Measurements from ENCODE around the gene WNK2. TPM values are rescaled to one million over a fixed set of nuclear protein-coding genes. Genes with fewer than 3 reads are reported as not detected.

The WNK2 gene
- total RNA-seq, 2 donors from 2014 or later: 0.70 to 1.1 TPM

GRCh38 chr9:93169444-93169843, 14.5 kb upstream of the WNK2 start:
- Mint-ChIP-seq H3K4me3 (no peak overlapping the region), H3K27ac (no peak overlapping the region), H3K9me3 (no peaks in the 10 kb centered on the region), H3K36me3 (ENCODE audit: insufficient read depth in 2 of 2) (no peaks in the 10 kb centered on the region), H3K4me1 (ENCODE audit: low read depth) (peaks cover 8% of the 10 kb centered on the region), H3K27me3 (ENCODE audit: low read depth) (no peaks in the 10 kb centered on the region)
- no peak for DNase-seq
- no peak for ATAC-seq (replicated peaks in 1 of 2)

GRCh38 chr9:93170571-93170970, 13.4 kb upstream of the WNK2 start:
- Mint-ChIP-seq H3K4me3 (no peak overlapping the region), H3K9me3 (no peaks in the 10 kb centered on the region), H3K27ac (no peak overlapping the region), H3K4me1 (ENCODE audit: low read depth) (peaks cover 8% of the 10 kb centered on the region), H3K27me3 (ENCODE audit: low read depth) (no peaks in the 10 kb centered on the region), H3K36me3 (ENCODE audit: insufficient read depth in 2 of 2) (no peaks in the 10 kb centered on the region)
- no peak for DNase-seq
- ATAC-seq (replicated peaks in 1 of 2): peak; percentile 81 to 82

GRCh38 chr9:93171261-93171990, 12.5 kb upstream of the WNK2 start:
- no peaks in the 10 kb centered on the region for H3K36me3 Mint-ChIP-seq (ENCODE audit: insufficient read depth in 2 of 2)
- peaks cover 8% of the 10 kb centered on the region for H3K4me1 Mint-ChIP-seq (ENCODE audit: low read depth)
- no peak overlapping the region for H3K27ac Mint-ChIP-seq
- DNase-seq (no peak), ATAC-seq (replicated peaks in 1 of 2) (peak; percentile 37 to 48)
- H3K9me3 Mint-ChIP-seq: no peaks in the 10 kb centered on the region
- no peaks in the 10 kb centered on the region for H3K27me3 Mint-ChIP-seq (ENCODE audit: low read depth)
- H3K4me3 Mint-ChIP-seq: no peak overlapping the region

- no peaks in the 10 kb centered on the region for H3K27me3 Mint-ChIP-seq (ENCODE audit: low read depth)
- H3K4me1 Mint-ChIP-seq (ENCODE audit: low read depth): peaks cover 8% of the 10 kb centered on the region
- H3K27ac Mint-ChIP-seq: no peak overlapping the region
- DNase-seq: no peak
- ATAC-seq (replicated peaks in 1 of 2): no peak
- no peaks in the 10 kb centered on the region for H3K9me3 Mint-ChIP-seq
- no peaks in the 10 kb centered on the region for H3K36me3 Mint-ChIP-seq (ENCODE audit: insufficient read depth in 2 of 2)
- H3K4me3 Mint-ChIP-seq: no peak overlapping the region
These were observed 11.1 kb upstream of the WNK2 start for GRCh38 chr9:93172666-93173364.

- H3K27me3 Mint-ChIP-seq (ENCODE audit: low read depth): no peaks in the 10 kb centered on the region
- H3K4me1 Mint-ChIP-seq (ENCODE audit: low read depth): peaks cover 8% of the 10 kb centered on the region
- H3K27ac Mint-ChIP-seq: no peak overlapping the region
- ATAC-seq (replicated peaks in 1 of 2) (no peak), DNase-seq (no peak)
- H3K36me3 Mint-ChIP-seq (ENCODE audit: insufficient read depth in 2 of 2): no peaks in the 10 kb centered on the region
- no peaks in the 10 kb centered on the region for H3K9me3 Mint-ChIP-seq
- no peak overlapping the region for H3K4me3 Mint-ChIP-seq
These were observed 10.4 kb upstream of the WNK2 start for GRCh38 chr9:93173365-93174051.

- H3K27ac Mint-ChIP-seq: no peak overlapping the region
These were observed 9.0 kb upstream of the WNK2 start for GRCh38 chr9:93174976-93175375.

GRCh38 chr9:93177676-93178075, 6.3 kb upstream of the WNK2 start:
- ATAC-seq (replicated peaks in 1 of 2) (no peak), DNase-seq (no peak)
- Mint-ChIP-seq H3K9me3 (no peaks in the 10 kb centered on the region), H3K4me1 (ENCODE audit: low read depth) (no peaks in the 10 kb centered on the region), H3K27ac (no peak overlapping the region), H3K4me3 (no peak overlapping the region), H3K36me3 (ENCODE audit: insufficient read depth in 2 of 2) (no peaks in the 10 kb centered on the region), H3K27me3 (ENCODE audit: low read depth) (peaks cover 22% of the 10 kb centered on the region)

More at GRCh38 chr9:93174976-93175375, 9.0 kb upstream of the WNK2 start:
- no peak for ATAC-seq (replicated peaks in 1 of 2)
- DNase-seq: no peak
- peaks cover 8% of the 10 kb centered on the region for H3K4me1 Mint-ChIP-seq (ENCODE audit: low read depth)
- no peaks in the 10 kb centered on the region for H3K9me3 Mint-ChIP-seq
- no peaks in the 10 kb centered on the region for H3K27me3 Mint-ChIP-seq (ENCODE audit: low read depth)
- H3K36me3 Mint-ChIP-seq (ENCODE audit: insufficient read depth in 2 of 2): no peaks in the 10 kb centered on the region
- H3K4me3 Mint-ChIP-seq: no peak overlapping the region

- Mint-ChIP-seq H3K27me3 (ENCODE audit: low read depth) (peaks cover 29% of the 10 kb centered on the region), H3K9me3 (no peaks in the 10 kb centered on the region), H3K4me3 (no peak overlapping the region), H3K27ac (peak overlapping the region; percentile 35), H3K4me1 (ENCODE audit: low read depth) (peaks cover 8% of the 10 kb centered on the region), H3K36me3 (ENCODE audit: insufficient read depth in 2 of 2) (no peaks in the 10 kb centered on the region)
- DNase-seq: no peak
- ATAC-seq (replicated peaks in 1 of 2): no peak
These were observed 4.8 kb upstream of the WNK2 start for GRCh38 chr9:93178851-93179786.

- no peak for DNase-seq
- Mint-ChIP-seq H3K27me3 (ENCODE audit: low read depth) (peaks cover 35% of the 10 kb centered on the region), H3K9me3 (no peaks in the 10 kb centered on the region), H3K4me3 (no peak overlapping the region), H3K36me3 (ENCODE audit: insufficient read depth in 2 of 2) (no peaks in the 10 kb centered on the region), H3K27ac (no peak overlapping the region), H3K4me1 (ENCODE audit: low read depth) (peaks cover 8% of the 10 kb centered on the region)
- no peak for ATAC-seq (replicated peaks in 1 of 2)
These were observed 3.0 kb upstream of the WNK2 start for GRCh38 chr9:93180938-93181337.

GRCh38 chr9:93181672-93182435, 2.1 kb upstream of the WNK2 start:
- Mint-ChIP-seq H3K4me1 (ENCODE audit: low read depth) (peaks cover 8% of the 10 kb centered on the region), H3K9me3 (no peaks in the 10 kb centered on the region), H3K36me3 (ENCODE audit: insufficient read depth in 2 of 2) (no peaks in the 10 kb centered on the region), H3K27me3 (ENCODE audit: low read depth) (peaks cover 38% of the 10 kb centered on the region), H3K27ac (no peak overlapping the region), H3K4me3 (no peak overlapping the region)
- ATAC-seq (replicated peaks in 1 of 2) (no peak), DNase-seq (no peak)

- H3K9me3 Mint-ChIP-seq: no peaks in the 10 kb centered on the region
- H3K4me1 Mint-ChIP-seq (ENCODE audit: low read depth): peaks cover 8% of the 10 kb centered on the region
- ATAC-seq (replicated peaks in 1 of 2) (no peak), DNase-seq (no peak)
- no peaks in the 10 kb centered on the region for H3K36me3 Mint-ChIP-seq (ENCODE audit: insufficient read depth in 2 of 2)
- H3K4me3 Mint-ChIP-seq: no peak overlapping the region
- no peak overlapping the region for H3K27ac Mint-ChIP-seq
- H3K27me3 Mint-ChIP-seq (ENCODE audit: low read depth): peaks cover 42% of the 10 kb centered on the region
These were observed 1.4 kb upstream of the WNK2 start for GRCh38 chr9:93182572-93182971.

GRCh38 chr9:93183131-93183662, 742 bp upstream of the WNK2 start:
- DNase-seq (no peak), ATAC-seq (replicated peaks in 1 of 2) (no peak)
- Mint-ChIP-seq H3K4me1 (ENCODE audit: low read depth) (peaks cover 8% of the 10 kb centered on the region), H3K9me3 (no peaks in the 10 kb centered on the region), H3K27ac (no peak overlapping the region), H3K27me3 (ENCODE audit: low read depth) (peaks cover 44% of the 10 kb centered on the region), H3K4me3 (peak overlapping the region; percentile 58 to 76), H3K36me3 (ENCODE audit: insufficient read depth in 2 of 2) (no peaks in the 10 kb centered on the region)
